Neutrophil (primary cell): ENCODE data around the gene SH3D19.

Experiments used
- H3K27ac ChIP-seq: fragments of 200-600 bp; sonication (generic); 2 replicates; pipeline ENCODE4 v1.5.1; 2016; ENCODE audit warnings: mild to moderate bottlenecking, moderate library complexity
- H3K27me3 ChIP-seq: fragments of 200-600 bp; sonication (generic); 2 replicates; pipeline ENCODE4 v1.6.0; 2016; ENCODE audit warnings: mild to moderate bottlenecking
- H3K36me3 ChIP-seq: fragments of 200-600 bp; sonication (generic); 2 replicates; pipeline ENCODE4 v1.5.1; 2017
- H3K4me1 ChIP-seq, 2 experiments: fragments of 200-600 bp in 1 of 2; sonication (generic) in 1 of 2; 1 replicate in 1 of 2; 2 replicates in 1 of 2; pipeline versions ENCODE4 v1.5.1 to v1.6.1; 2013 to 2016; ENCODE audit warnings: low read depth in 1 of 2, low read length in 1 of 2, mild to moderate bottlenecking in 1 of 2, moderate library complexity in 1 of 2; ENCODE audit not compliant: control insufficient read depth in 1 of 2, insufficient read depth in 1 of 2
- H3K4me3 ChIP-seq, 2 experiments: fragments of 200-600 bp in 1 of 2; sonication (generic) in 1 of 2; 1 replicate in 1 of 2; 2 replicates in 1 of 2; pipeline ENCODE4 v1.5.1; 2013 to 2016; ENCODE audit warnings: low read depth in 1 of 2, low read length in 1 of 2, mild to moderate bottlenecking in 1 of 2, moderate library complexity in 1 of 2
- H3K9me3 ChIP-seq: fragments of 200-600 bp; sonication (generic); 2 replicates; pipeline ENCODE4 v1.5.1; 2016
- TF ChIP-seq, protein P1 (sequence below): fragments of 200-600 bp; sonication (generic); IDR thresholded peaks from 2 replicates; pipeline ENCODE4 v1.5.1; 2016; ENCODE audit warnings: antibody characterized with exemption

Gene SH3D19

DNA sequence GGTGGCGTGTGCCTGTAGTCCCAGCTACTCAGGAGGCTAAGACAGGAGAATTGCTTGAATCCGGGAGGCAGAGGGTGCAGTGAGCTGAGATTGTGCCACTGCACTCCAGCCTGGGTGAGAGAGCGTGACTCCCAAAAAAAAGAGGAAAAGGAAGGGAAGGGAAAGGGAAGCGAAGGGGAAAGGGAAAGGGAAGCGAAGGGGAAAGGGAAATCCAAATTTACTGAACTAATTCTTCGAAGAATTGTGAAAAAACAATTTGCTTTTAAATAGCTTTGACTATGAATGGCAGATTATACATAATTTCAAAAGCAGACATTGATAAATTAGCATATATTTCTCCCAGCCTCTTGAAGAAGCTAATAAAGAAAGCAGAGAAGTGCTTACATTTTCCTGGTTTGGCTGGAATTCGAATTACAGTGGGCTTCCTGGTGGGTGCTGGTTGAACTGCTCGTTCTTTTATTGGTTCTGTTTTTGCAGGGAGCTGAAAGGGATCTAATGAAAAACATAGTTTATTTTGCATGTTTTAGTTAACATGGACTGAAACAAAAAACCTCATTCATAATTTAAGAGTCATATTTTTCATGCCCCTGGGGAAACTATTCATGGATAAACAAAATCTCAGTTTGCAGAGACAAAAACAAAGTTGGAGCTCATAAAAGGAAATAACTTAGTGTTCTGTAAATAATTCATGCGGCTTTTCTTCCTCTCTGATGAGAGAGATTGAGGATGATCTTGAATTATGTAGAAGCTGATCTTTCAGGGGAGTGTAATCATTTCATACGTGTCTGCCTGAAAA, 160.0 kb downstream of the SH3D19 start:
- TF ChIP-seq, protein P1, sequence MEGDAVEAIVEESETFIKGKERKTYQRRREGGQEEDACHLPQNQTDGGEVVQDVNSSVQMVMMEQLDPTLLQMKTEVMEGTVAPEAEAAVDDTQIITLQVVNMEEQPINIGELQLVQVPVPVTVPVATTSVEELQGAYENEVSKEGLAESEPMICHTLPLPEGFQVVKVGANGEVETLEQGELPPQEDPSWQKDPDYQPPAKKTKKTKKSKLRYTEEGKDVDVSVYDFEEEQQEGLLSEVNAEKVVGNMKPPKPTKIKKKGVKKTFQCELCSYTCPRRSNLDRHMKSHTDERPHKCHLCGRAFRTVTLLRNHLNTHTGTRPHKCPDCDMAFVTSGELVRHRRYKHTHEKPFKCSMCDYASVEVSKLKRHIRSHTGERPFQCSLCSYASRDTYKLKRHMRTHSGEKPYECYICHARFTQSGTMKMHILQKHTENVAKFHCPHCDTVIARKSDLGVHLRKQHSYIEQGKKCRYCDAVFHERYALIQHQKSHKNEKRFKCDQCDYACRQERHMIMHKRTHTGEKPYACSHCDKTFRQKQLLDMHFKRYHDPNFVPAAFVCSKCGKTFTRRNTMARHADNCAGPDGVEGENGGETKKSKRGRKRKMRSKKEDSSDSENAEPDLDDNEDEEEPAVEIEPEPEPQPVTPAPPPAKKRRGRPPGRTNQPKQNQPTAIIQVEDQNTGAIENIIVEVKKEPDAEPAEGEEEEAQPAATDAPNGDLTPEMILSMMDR: no peak
- Histone ChIP-seq H3K9me3 (no peaks in the 10 kb centered on the region), H3K36me3 (no peaks in the 10 kb centered on the region)

DNA sequence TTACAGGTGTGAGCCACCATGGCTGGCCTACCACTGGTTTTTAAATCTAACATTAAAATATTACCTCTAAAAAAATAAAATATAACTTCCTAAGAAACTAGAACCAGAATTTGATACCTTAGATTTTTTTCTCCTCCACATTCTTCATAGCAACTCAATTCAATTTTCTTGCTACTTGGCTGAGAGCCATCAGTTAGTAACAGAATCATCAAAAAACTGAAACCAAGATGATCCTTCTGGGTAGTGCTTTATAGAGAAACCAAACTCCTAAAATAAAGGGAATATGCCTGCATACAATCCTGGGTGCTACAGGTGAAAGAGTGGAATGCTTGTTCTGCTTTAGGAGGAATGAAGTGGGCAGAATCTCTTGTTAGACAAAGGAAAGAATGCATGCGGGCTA, 161.6 kb downstream of the SH3D19 start:
- TF ChIP-seq, protein P1: no peak
- H3K27ac ChIP-seq: no peak overlapping the region
- H3K4me3 ChIP-seq: no peak overlapping the region
- no peaks in the 10 kb centered on the region for H3K4me1 ChIP-seq
- no peaks in the 10 kb centered on the region for H3K36me3 ChIP-seq
- no peaks in the 10 kb centered on the region for H3K9me3 ChIP-seq
- no peaks in the 10 kb centered on the region for H3K27me3 ChIP-seq

More for the DNA sequence above, 160.0 kb downstream of the SH3D19 start:
- Histone ChIP-seq H3K4me3 (no peak overlapping the region), H3K4me1 (no peaks in the 10 kb centered on the region), H3K27ac (no peak overlapping the region), H3K27me3 (no peaks in the 10 kb centered on the region)

DNA sequence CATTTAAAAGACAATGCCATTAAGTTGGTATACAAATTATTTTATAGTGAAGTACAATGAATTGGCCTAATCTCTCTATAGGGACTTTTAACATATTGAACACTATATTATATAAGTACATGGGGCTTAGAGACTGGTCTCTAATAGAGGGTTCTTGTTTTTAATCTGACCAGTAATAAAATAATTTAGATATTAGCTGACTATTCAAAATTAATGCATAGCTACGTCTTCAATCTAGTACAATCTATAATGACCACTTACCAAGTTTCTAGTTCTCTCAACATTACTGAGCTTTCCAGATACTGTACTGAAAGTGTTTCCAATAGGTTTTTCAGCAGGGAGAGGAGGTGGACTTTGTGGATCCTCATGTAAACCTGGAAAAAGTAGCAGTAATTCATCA, 166.4 kb downstream of the SH3D19 start:
- no peaks in the 10 kb centered on the region for H3K9me3 ChIP-seq
- H3K27ac ChIP-seq: no peak overlapping the region
- TF ChIP-seq, protein P1: no peak
- no peak overlapping the region for H3K4me3 ChIP-seq
- no peaks in the 10 kb centered on the region for H3K4me1 ChIP-seq
- no peaks in the 10 kb centered on the region for H3K36me3 ChIP-seq
- H3K27me3 ChIP-seq: no peaks in the 10 kb centered on the region

DNA sequence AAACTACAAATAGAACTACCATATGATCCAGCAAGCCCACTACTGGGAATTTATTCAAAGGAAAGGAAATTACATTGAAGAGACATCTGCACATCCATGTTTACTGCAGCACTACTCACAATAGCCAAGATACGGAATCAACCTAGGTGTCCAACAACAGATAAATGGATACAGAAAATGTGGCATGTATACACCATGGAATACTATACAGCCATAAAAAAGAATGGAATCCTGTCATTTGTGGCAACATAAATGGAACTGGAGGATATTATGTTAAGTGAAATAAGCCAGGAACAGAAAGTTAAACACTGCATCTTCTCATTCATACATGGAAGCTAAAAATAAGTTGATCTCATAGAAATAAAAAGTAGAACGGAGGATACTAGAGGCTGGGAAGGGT, 167.9 kb downstream of the SH3D19 start:
- Histone ChIP-seq H3K27me3 (no peaks in the 10 kb centered on the region), H3K9me3 (no peaks in the 10 kb centered on the region), H3K27ac (no peak overlapping the region), H3K4me3 (no peak overlapping the region), H3K4me1 (no peaks in the 10 kb centered on the region), H3K36me3 (no peaks in the 10 kb centered on the region)
- TF ChIP-seq, protein P1: no peak

DNA sequence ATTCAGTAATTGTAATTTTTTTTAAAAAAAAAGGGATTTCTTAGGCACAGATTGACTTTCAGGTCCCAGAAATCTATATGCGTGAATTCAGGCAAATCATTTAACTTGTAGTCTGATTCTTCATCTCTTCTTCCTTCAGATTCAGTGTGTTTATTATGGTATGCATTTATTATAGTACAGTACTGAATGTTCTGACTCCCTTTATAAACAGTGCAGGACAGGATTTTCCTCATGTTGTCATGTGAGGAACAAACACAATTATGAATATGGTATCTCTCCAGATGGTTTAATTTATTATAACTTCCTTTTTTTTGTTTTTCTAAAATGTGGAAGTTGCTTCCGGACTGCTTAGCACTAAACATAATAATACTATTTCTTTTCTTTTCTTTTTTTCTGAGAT, 171.8 kb downstream of the SH3D19 start:
- Histone ChIP-seq H3K9me3 (no peaks in the 10 kb centered on the region), H3K27ac (no peak overlapping the region), H3K36me3 (no peaks in the 10 kb centered on the region), H3K27me3 (no peaks in the 10 kb centered on the region), H3K4me3 (no peak overlapping the region), H3K4me1 (no peaks in the 10 kb centered on the region)
- TF ChIP-seq, protein P1: no peak
